ENCODE measurements around the gene IRF2BP1.
A peak's percentile ranks its signal among the peaks of the same experiment; 100 is the strongest.

Gene IRF2BP1

DNA sequence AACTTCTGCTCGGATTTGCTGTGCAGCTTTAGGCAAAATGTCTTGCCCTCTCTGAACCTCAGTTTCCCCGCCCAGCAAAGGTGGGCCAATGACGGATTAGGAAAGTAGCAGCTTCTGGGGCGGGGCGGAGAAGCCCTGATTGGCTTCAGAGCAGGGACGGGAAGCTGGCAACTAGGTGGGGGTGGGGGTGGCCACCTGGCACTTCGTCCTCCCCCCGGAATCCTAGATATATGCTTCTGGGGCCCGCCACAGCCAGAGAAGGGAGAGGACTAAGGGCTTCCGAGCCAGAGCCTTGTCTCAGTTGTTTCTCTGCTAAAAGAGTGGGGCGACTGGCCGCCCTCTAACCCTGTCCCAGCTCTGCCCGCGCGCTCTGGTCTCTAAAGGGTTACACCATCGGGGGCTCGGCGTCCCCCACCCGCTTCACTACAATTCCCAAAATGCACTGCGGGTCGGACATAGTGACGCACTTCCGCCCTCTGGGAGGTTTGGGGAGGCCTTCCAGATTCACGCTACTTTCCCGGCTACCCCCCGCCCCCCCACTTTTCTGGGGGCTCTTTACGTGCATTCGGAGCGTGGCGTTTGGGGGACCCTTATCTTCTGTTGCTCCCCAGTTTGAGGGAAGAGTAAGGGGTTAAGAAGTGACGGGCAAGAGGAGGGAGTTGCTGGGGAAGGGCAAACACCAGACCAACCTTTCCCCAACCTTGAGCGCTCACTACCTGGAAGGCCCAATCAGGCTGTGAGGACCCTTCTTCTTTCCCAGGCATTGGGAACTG, 672 bp upstream of the IRF2BP1 start:
- Histone ChIP-seq H3K4me3 (peak overlapping the region; percentile 98), H3K9me3 (ENCODE audit: low read depth, low read length) (no peaks in the 10 kb centered on the region)
- TF ChIP-seq EZH2 (IDR thresholded peaks at IDR 0.05): no peak
- TF ChIP-seq FOXP2 (optimal IDR thresholded peaks at IDR 0.05; ENCODE audit: control extremely low read depth, extremely low read length, insufficient read depth): no peak
- peak; percentile 78 for TF ChIP-seq POLR2AphosphoS5 (IDR thresholded peaks at IDR 0.05; ENCODE audit: borderline replicate concordance, low read depth, low read length)

DNA sequence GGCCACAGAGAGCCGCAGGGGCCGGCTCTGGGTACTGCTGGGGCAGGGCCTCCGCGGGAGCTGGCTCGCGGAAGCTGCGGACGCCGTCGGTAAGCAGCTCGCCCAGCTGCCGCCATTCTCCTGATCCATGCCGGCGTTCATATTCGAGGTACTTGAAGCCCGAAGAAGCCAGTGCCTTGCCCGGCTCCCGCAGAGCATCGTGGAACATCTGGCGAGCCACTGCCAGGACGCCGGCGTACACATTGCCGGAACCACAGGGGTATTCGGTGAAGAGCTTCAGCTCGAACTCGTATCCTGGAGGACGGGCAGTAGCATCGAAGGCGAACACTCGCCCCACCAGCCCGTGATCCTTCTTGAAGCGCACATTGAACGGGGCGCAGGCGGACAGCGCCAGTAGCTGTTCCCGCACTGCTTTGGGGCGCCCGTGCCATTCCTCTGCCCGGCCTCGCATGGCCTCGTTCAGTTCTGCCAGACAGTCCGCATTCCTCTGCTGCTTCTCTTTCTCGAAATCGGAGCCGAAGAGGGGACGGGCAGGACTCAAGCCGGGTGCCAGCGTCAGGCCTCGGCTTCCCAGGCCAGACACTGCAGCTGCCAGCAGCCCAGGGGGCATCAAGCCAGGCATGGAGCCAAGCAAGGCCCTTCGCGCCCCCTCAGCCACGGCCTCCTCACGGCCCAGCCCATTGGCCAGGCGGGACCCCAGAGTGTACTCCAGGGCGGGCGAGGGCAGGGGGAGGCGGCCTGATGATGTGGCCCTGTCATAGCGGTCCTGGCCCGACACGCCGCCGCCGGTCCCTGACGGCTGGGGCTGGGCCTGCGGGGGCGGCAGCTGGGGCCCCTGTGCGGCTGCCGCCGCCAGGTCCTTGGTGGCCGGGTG, 1.0 kb downstream of the IRF2BP1 start:
- no peak for DNase-seq (ENCODE audit: low read depth, low spot score)
- Histone ChIP-seq H3K36me3 (ENCODE audit: insufficient read depth, low read length) (no peaks in the 10 kb centered on the region), H3K9ac (ENCODE audit: insufficient read length) (peak overlapping the region; percentile 88), H3K9me3 (ENCODE audit: low read depth, low read length) (no peaks in the 10 kb centered on the region), H3K27ac (no peak overlapping the region), H3K4me3 (peak overlapping the region; percentile 98)
- TF ChIP-seq FOXP2 (optimal IDR thresholded peaks at IDR 0.05; ENCODE audit: control extremely low read depth, extremely low read length, insufficient read depth) (no peak), EZH2 (IDR thresholded peaks at IDR 0.05) (no peak), POLR2AphosphoS5 (IDR thresholded peaks at IDR 0.05; ENCODE audit: borderline replicate concordance, low read depth, low read length) (no peak)

More for the DNA sequence above, 672 bp upstream of the IRF2BP1 start:
- Histone ChIP-seq H3K27ac (peak overlapping the region; percentile 93), H3K36me3 (ENCODE audit: insufficient read depth, low read length) (no peaks in the 10 kb centered on the region), H3K9ac (ENCODE audit: insufficient read length) (peak overlapping the region; percentile 88)
- DNase-seq (ENCODE audit: low read depth, low spot score): peak; percentile 77

DNA sequence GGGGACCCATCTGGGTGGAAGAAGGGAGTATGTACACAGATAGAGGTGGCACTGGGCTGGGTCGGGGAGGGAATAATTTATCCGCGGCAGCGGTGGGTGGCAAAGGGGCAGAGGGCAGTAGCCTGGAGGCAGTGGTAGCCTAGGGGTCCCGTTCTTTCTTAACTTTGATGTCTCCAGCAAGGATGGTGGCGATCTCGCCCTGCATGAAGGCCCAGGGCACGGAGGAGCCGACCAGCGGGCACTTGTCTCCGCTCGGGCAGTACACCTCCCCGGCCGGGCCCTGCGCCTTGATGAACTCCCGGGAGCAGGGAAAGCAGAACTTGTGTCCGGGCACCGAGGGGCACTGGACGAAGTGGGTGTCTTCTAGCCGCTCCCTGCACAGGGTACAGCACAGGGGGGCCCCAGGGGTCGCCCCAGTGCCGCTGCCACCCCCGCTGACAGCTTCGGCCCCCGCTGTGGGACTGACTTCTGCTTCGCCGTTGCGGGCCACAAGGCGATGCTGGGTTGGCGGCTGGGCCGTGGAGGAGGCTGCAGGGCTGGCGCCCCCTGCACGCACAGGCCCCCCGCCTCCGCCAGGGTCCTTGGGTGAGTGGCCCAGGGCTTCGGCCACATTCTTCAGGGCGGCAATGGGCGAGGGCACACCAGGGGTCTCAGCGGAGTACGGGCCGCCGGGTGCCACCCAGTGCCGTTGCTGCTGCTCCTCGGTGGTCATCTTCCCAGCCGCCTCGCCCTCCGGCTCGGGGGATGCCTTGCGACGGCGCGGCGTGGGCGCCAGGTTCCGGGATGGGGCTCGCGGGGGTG, 1.9 kb downstream of the IRF2BP1 start:
- peak overlapping the region; percentile 52 for H3K4me3 ChIP-seq

DNA sequence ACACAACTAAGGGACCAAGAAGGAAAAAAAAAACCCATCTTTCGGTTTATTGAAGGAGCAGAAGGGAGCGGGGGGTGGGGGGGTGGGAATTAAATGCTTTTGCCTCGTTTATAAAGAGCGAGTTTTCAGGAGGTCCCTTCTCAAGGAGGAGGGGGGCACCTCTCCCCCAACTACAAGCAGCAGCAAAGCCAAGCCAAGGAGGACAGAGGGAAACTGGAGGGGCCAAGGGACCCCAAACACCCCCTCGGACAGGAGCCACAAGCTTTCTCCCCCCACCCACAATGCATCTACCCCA, 2.4 kb downstream of the IRF2BP1 start:
- no peaks in the 10 kb centered on the region for H3K9me3 ChIP-seq (ENCODE audit: low read depth, low read length)
- H3K27ac ChIP-seq: no peak overlapping the region
- H3K4me3 ChIP-seq: peak overlapping the region; percentile 52
- TF ChIP-seq EZH2 (IDR thresholded peaks at IDR 0.05): no peak
- TF ChIP-seq POLR2AphosphoS5 (IDR thresholded peaks at IDR 0.05; ENCODE audit: borderline replicate concordance, low read depth, low read length): no peak
- TF ChIP-seq FOXP2 (optimal IDR thresholded peaks at IDR 0.05; ENCODE audit: control extremely low read depth, extremely low read length, insufficient read depth): no peak
- DNase-seq (ENCODE audit: low read depth, low spot score): no peak
- H3K9ac ChIP-seq (ENCODE audit: insufficient read length): no peak overlapping the region
- no peaks in the 10 kb centered on the region for H3K36me3 ChIP-seq (ENCODE audit: insufficient read depth, low read length)

More for the DNA sequence above, 1.9 kb downstream of the IRF2BP1 start:
- no peak overlapping the region for H3K9ac ChIP-seq (ENCODE audit: insufficient read length)
- H3K36me3 ChIP-seq (ENCODE audit: insufficient read depth, low read length): no peaks in the 10 kb centered on the region
- no peak overlapping the region for H3K27ac ChIP-seq
- no peak for TF ChIP-seq POLR2AphosphoS5 (IDR thresholded peaks at IDR 0.05; ENCODE audit: borderline replicate concordance, low read depth, low read length)
- no peak for TF ChIP-seq EZH2 (IDR thresholded peaks at IDR 0.05)
- no peak for TF ChIP-seq FOXP2 (optimal IDR thresholded peaks at IDR 0.05; ENCODE audit: control extremely low read depth, extremely low read length, insufficient read depth)
- no peak for DNase-seq (ENCODE audit: low read depth, low spot score)
- H3K9me3 ChIP-seq (ENCODE audit: low read depth, low read length): no peaks in the 10 kb centered on the region

DNA sequence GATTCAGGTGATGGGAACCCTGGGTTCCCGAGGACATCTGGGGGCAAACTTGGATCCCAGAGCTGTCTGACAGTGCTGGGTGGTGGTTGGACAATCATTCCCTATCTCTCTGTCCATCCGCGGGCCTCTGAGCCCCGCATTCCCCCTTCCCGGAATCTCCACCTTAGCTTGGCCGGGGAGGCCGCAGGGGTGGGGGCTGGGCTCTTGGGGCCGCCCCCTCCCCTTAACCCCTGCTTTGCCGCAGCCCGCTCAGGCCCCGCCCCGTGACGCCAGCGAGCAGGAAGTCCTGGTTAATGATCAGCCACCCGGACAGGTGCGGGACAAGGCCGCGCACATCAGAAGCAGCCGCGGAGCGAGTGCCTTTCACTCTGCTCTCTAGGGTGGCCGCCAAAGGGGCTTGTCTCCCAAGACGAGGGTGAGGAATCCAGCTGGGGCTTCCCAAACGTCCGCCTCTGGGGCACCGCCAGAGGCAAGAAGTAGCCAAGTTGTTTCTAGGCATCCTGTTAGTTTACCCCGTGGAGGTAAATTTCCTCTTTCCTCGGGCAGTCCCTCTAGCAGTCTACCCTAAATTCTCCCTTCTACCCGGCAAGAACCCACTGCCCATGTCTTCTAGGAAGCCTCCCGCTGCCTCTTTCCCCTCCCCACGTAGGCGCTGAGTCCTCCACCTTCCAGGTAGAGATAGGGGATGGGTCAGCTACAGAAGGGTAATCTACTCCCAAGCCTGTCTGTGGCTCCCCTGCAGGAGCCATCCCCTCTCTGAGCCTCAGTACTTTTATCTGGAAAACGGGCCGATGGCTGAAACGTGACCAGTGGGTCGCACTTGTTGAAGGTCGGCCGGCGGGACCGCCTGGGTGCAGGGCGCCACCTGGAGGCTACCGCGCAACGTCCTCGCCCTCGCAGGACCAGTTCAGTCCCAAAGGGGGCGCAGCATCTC, 3.0 kb downstream of the IRF2BP1 start:
- H3K9ac ChIP-seq (ENCODE audit: insufficient read length): peak overlapping the region; percentile 55
- H3K4me3 ChIP-seq: peak overlapping the region; percentile 82
- H3K9me3 ChIP-seq (ENCODE audit: low read depth, low read length): no peaks in the 10 kb centered on the region
- no peak overlapping the region for H3K27ac ChIP-seq
- no peaks in the 10 kb centered on the region for H3K36me3 ChIP-seq (ENCODE audit: insufficient read depth, low read length)
- DNase-seq (ENCODE audit: low read depth, low spot score): peak; percentile 66
- TF ChIP-seq EZH2 (IDR thresholded peaks at IDR 0.05) (no peak), FOXP2 (optimal IDR thresholded peaks at IDR 0.05; ENCODE audit: control extremely low read depth, extremely low read length, insufficient read depth) (no peak), POLR2AphosphoS5 (IDR thresholded peaks at IDR 0.05; ENCODE audit: borderline replicate concordance, low read depth, low read length) (no peak; the same call in 1 of the 2 replicates)

DNA sequence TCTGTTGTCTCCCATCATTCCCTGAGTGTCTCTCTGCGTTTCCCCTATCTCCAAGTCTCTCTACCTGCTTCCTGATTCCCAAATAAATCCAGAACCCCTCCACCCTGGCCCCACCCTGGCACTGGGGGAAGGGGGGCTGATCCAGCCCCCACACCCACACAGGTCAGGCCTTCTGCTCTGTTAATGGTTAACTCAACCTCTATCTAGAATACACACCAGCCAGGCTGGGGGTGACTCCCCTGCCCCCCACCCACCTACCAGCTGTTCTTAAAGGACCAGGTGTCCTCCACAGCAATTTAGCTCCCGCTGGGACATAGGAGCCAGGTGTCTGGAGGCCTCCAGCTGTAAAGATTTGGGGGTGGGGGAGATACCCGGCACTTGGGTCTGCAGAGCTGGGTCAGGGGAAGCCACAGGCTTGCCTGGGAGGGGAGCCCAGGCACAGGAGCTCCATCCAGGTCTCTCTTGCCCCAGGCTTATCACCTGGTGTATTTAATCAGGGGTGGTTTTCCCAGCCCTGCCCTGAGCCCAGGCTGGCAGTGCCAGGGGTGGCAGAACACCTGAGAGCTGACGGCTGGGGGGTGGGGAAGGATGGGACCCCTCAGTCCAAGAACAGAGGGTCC, 3.9 kb downstream of the IRF2BP1 start:
- Histone ChIP-seq H3K36me3 (ENCODE audit: insufficient read depth, low read length) (no peaks in the 10 kb centered on the region), H3K9me3 (ENCODE audit: low read depth, low read length) (no peaks in the 10 kb centered on the region), H3K27ac (no peak overlapping the region), H3K4me3 (no peak overlapping the region), H3K9ac (ENCODE audit: insufficient read length) (no peak overlapping the region)
- no peak for DNase-seq (ENCODE audit: low read depth, low spot score)
- TF ChIP-seq EZH2 (IDR thresholded peaks at IDR 0.05) (no peak), FOXP2 (optimal IDR thresholded peaks at IDR 0.05; ENCODE audit: control extremely low read depth, extremely low read length, insufficient read depth) (no peak), POLR2AphosphoS5 (IDR thresholded peaks at IDR 0.05; ENCODE audit: borderline replicate concordance, low read depth, low read length) (no peak; the same call in 1 of the 2 replicates)
